ENCODE results near the gene OXGR1.
A peak's percentile ranks its signal among the peaks of the same experiment; 100 is the strongest.

Gene OXGR1

DNA sequence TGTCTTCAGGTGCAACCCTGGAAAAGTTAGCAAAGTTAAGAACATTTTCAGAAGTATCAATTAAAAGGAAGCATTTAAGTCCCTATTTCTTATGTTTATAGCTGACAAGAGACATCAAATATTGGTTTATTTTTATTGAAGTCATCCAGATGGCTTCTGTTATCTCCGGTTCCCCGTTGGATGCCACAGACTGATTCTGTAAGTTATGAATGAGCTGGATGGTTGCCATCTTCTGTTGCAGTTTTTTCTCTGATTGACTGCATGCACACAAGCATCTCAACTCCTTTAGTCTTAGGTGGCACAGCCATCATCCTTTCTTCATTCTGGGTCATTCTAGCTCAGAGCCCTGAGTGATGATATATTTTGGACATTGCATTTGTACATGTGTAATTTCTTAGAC lies 10.6 kb upstream of the OXGR1 start:
- WGBS (ENCODE audit: insufficient coverage): 100% methylated on average over 2 of the region's 2 CpGs
- no peaks in the 10 kb centered on the region for H3K9me3 ChIP-seq (ENCODE audit: control extremely low read depth in 1 of 5, control insufficient read depth in 4 of 5, insufficient read depth in 2 of 5, low read depth in 1 of 5, low read length in 4 of 5)
- H3K27ac ChIP-seq (ENCODE audit: insufficient read depth in 1 of 2, low read depth in 1 of 2, low read length in 2 of 2, poor library complexity in 1 of 2, severe bottlenecking in 2 of 2): no peak overlapping the region
- peaks cover 3 to 6% (median 4%) of the 10 kb centered on the region in 4 experiments for H3K4me1 ChIP-seq (ENCODE audit: control extremely low read depth in 1 of 4, control insufficient read depth in 4 of 4, insufficient read depth in 4 of 4, low read length in 3 of 4)
- no peak overlapping the region for H3K4me3 ChIP-seq (ENCODE audit: control insufficient read depth in 1 of 7, extremely low read depth in 1 of 7, insufficient read depth in 4 of 7, low read depth in 2 of 7, low read length in 6 of 7)
- CTCF ChIA-PET: interaction anchor here (1.2 kb wide), 1 partner anchor 14 kb away, joined by 5 read pairs; no protein-coding TSS in a partner anchor
- no peaks in the 10 kb centered on the region for H3K27me3 ChIP-seq (replicated peaks in 2 of 5; ENCODE audit: control insufficient read depth in 4 of 5, insufficient read depth in 5 of 5, low read length in 4 of 5)
- no peak for DNase-seq
- H3K36me3 ChIP-seq (ENCODE audit: control insufficient read depth in 4 of 4, insufficient read depth in 4 of 4, low read length in 3 of 4): no peaks in the 10 kb centered on the region
- POLR2A ChIA-PET: no interaction called here

- POLR2A ChIA-PET: no interaction called here
Measured at GRCh38 chr13:97004096-97004876, 10.0 kb upstream of the OXGR1 start.

GRCh38 chr13:97003071-97003470 lies 8.8 kb upstream of the OXGR1 start:
- H3K36me3 ChIP-seq (ENCODE audit: control insufficient read depth in 4 of 4, insufficient read depth in 4 of 4, low read length in 3 of 4): no peaks in the 10 kb centered on the region
- no peak overlapping the region for H3K27ac ChIP-seq (ENCODE audit: insufficient read depth in 1 of 2, low read depth in 1 of 2, low read length in 2 of 2, poor library complexity in 1 of 2, severe bottlenecking in 2 of 2)
- H3K27me3 ChIP-seq (replicated peaks in 2 of 5; ENCODE audit: control insufficient read depth in 4 of 5, insufficient read depth in 5 of 5, low read length in 4 of 5): no peaks in the 10 kb centered on the region
- H3K4me3 ChIP-seq (ENCODE audit: control insufficient read depth in 1 of 7, extremely low read depth in 1 of 7, insufficient read depth in 4 of 7, low read depth in 2 of 7, low read length in 6 of 7): no peak overlapping the region
- DNase-seq: no peak
- H3K9me3 ChIP-seq (ENCODE audit: control extremely low read depth in 1 of 5, control insufficient read depth in 4 of 5, insufficient read depth in 2 of 5, low read depth in 1 of 5, low read length in 4 of 5): no peaks in the 10 kb centered on the region
- ChIA-PET POLR2A (no interaction called here), CTCF (interaction anchor here (1.5 kb wide), 1 partner anchor 18 kb away, joined by 6 read pairs; no protein-coding TSS in a partner anchor)
- WGBS (ENCODE audit: insufficient coverage): 100% methylated on average over 1 of the region's 2 CpGs
- H3K4me1 ChIP-seq (ENCODE audit: control extremely low read depth in 1 of 4, control insufficient read depth in 4 of 4, insufficient read depth in 4 of 4, low read length in 3 of 4): peaks cover 3 to 6% (median 4%) of the 10 kb centered on the region in 4 experiments

More at GRCh38 chr13:97004096-97004876, 10.0 kb upstream of the OXGR1 start:
- Histone ChIP-seq H3K4me1 (ENCODE audit: control extremely low read depth in 1 of 4, control insufficient read depth in 4 of 4, insufficient read depth in 4 of 4, low read length in 3 of 4) (peaks cover 3 to 6% (median 4%) of the 10 kb centered on the region in 4 experiments), H3K27me3 (replicated peaks in 2 of 5; ENCODE audit: control insufficient read depth in 4 of 5, insufficient read depth in 5 of 5, low read length in 4 of 5) (no peaks in the 10 kb centered on the region), H3K27ac (ENCODE audit: insufficient read depth in 1 of 2, low read depth in 1 of 2, low read length in 2 of 2, poor library complexity in 1 of 2, severe bottlenecking in 2 of 2) (no peak overlapping the region), H3K36me3 (ENCODE audit: control insufficient read depth in 4 of 4, insufficient read depth in 4 of 4, low read length in 3 of 4) (no peaks in the 10 kb centered on the region), H3K4me3 (ENCODE audit: control insufficient read depth in 1 of 7, extremely low read depth in 1 of 7, insufficient read depth in 4 of 7, low read depth in 2 of 7, low read length in 6 of 7) (no peak overlapping the region), H3K9me3 (ENCODE audit: control extremely low read depth in 1 of 5, control insufficient read depth in 4 of 5, insufficient read depth in 2 of 5, low read depth in 1 of 5, low read length in 4 of 5) (no peaks in the 10 kb centered on the region)
- DNase-seq: no peak
- WGBS (ENCODE audit: insufficient coverage): 100% methylated on average over 8 of the region's 9 CpGs
- CTCF ChIA-PET: interaction anchor here (1.2 to 1.5 kb wide), 2 partner anchors 14 to 20 kb away, joined by 5 to 6 read pairs; no protein-coding TSS in a partner anchor

DNA sequence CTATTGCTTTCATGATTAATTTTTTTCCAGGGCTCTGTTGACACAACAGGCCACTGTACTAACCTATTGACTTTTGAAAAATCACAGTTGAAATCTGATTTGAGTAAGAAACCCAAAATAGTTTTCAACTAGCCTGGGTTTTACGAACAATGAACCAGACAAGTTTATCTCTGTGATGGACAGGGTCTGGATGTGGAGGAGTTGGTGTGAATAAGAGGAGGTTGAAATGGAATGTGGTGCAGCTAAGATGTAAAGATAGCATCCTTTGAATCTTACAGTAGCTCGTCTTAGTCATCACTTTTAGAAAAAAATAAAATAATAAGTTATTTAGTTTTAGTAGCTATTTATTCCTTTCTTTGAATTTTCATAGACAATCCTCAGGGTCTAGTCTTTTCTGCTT lies 8.3 kb upstream of the OXGR1 start:
- WGBS (ENCODE audit: insufficient coverage): no CpG with 5 or more reads among the region's 2 CpGs
- no peak overlapping the region for H3K4me3 ChIP-seq (ENCODE audit: control insufficient read depth in 1 of 7, extremely low read depth in 1 of 7, insufficient read depth in 4 of 7, low read depth in 2 of 7, low read length in 6 of 7)
- POLR2A ChIA-PET: no interaction called here
- H3K27ac ChIP-seq (ENCODE audit: insufficient read depth in 1 of 2, low read depth in 1 of 2, low read length in 2 of 2, poor library complexity in 1 of 2, severe bottlenecking in 2 of 2): no peak overlapping the region
- H3K36me3 ChIP-seq (ENCODE audit: control insufficient read depth in 4 of 4, insufficient read depth in 4 of 4, low read length in 3 of 4): no peaks in the 10 kb centered on the region
- H3K27me3 ChIP-seq (replicated peaks in 2 of 5; ENCODE audit: control insufficient read depth in 4 of 5, insufficient read depth in 5 of 5, low read length in 4 of 5): no peaks in the 10 kb centered on the region
- no peaks in the 10 kb centered on the region for H3K9me3 ChIP-seq (ENCODE audit: control extremely low read depth in 1 of 5, control insufficient read depth in 4 of 5, insufficient read depth in 2 of 5, low read depth in 1 of 5, low read length in 4 of 5)
- peaks cover 3 to 6% (median 4%) of the 10 kb centered on the region in 4 experiments for H3K4me1 ChIP-seq (ENCODE audit: control extremely low read depth in 1 of 4, control insufficient read depth in 4 of 4, insufficient read depth in 4 of 4, low read length in 3 of 4)
- CTCF ChIA-PET: interaction anchor here (1.5 kb wide), 1 partner anchor 18 kb away, joined by 6 read pairs; no protein-coding TSS in a partner anchor
- DNase-seq: no peak

- ChIA-PET POLR2A (no interaction called here), CTCF (interaction anchor here (1.4 kb wide), 1 partner anchor 342 kb away, joined by 3 read pairs; no protein-coding TSS in a partner anchor)
- peaks cover 3 to 6% (median 4%) of the 10 kb centered on the region in 4 experiments for H3K4me1 ChIP-seq (ENCODE audit: control extremely low read depth in 1 of 4, control insufficient read depth in 4 of 4, insufficient read depth in 4 of 4, low read length in 3 of 4)
- H3K9me3 ChIP-seq (ENCODE audit: control extremely low read depth in 1 of 5, control insufficient read depth in 4 of 5, insufficient read depth in 2 of 5, low read depth in 1 of 5, low read length in 4 of 5): no peaks in the 10 kb centered on the region
- no peak overlapping the region for H3K27ac ChIP-seq (ENCODE audit: insufficient read depth in 1 of 2, low read depth in 1 of 2, low read length in 2 of 2, poor library complexity in 1 of 2, severe bottlenecking in 2 of 2)
- peak overlapping the region in 1 of 7 experiments; percentile 34 for H3K4me3 ChIP-seq (ENCODE audit: control insufficient read depth in 1 of 7, extremely low read depth in 1 of 7, insufficient read depth in 4 of 7, low read depth in 2 of 7, low read length in 6 of 7)
- WGBS (ENCODE audit: insufficient coverage): 5% methylated on average over 6 of the region's 6 CpGs
- no peaks in the 10 kb centered on the region for H3K27me3 ChIP-seq (replicated peaks in 2 of 5; ENCODE audit: control insufficient read depth in 4 of 5, insufficient read depth in 5 of 5, low read length in 4 of 5)
- no peaks in the 10 kb centered on the region for H3K36me3 ChIP-seq (ENCODE audit: control insufficient read depth in 4 of 4, insufficient read depth in 4 of 4, low read length in 3 of 4)
- DNase-seq: peak in 2 of 3 donors; percentile 43 to 52
Measured at GRCh38 chr13:97001636-97002035, 7.4 kb upstream of the OXGR1 start.

- ChIA-PET CTCF (interaction anchor here (1.4 kb wide), 1 partner anchor 344 kb away, joined by 3 read pairs; no protein-coding TSS in a partner anchor), POLR2A (no interaction called here)
- Histone ChIP-seq H3K4me3 (ENCODE audit: control insufficient read depth in 1 of 7, extremely low read depth in 1 of 7, insufficient read depth in 4 of 7, low read depth in 2 of 7, low read length in 6 of 7) (no peak overlapping the region), H3K4me1 (ENCODE audit: control extremely low read depth in 1 of 4, control insufficient read depth in 4 of 4, insufficient read depth in 4 of 4, low read length in 3 of 4) (peaks cover 3 to 6% (median 4%) of the 10 kb centered on the region in 4 experiments), H3K27ac (ENCODE audit: insufficient read depth in 1 of 2, low read depth in 1 of 2, low read length in 2 of 2, poor library complexity in 1 of 2, severe bottlenecking in 2 of 2) (no peak overlapping the region), H3K36me3 (ENCODE audit: control insufficient read depth in 4 of 4, insufficient read depth in 4 of 4, low read length in 3 of 4) (no peaks in the 10 kb centered on the region), H3K27me3 (replicated peaks in 2 of 5; ENCODE audit: control insufficient read depth in 4 of 5, insufficient read depth in 5 of 5, low read length in 4 of 5) (peaks cover 0 to 3% (median 0%) of the 10 kb centered on the region in 5 experiments), H3K9me3 (ENCODE audit: control extremely low read depth in 1 of 5, control insufficient read depth in 4 of 5, insufficient read depth in 2 of 5, low read depth in 1 of 5, low read length in 4 of 5) (no peaks in the 10 kb centered on the region)
- no peak for DNase-seq
- 94% methylated on average over 2 of the region's 5 CpGs for WGBS (ENCODE audit: insufficient coverage)
Measured at GRCh38 chr13:97000295-97000925, 6.1 kb upstream of the OXGR1 start.

DNA sequence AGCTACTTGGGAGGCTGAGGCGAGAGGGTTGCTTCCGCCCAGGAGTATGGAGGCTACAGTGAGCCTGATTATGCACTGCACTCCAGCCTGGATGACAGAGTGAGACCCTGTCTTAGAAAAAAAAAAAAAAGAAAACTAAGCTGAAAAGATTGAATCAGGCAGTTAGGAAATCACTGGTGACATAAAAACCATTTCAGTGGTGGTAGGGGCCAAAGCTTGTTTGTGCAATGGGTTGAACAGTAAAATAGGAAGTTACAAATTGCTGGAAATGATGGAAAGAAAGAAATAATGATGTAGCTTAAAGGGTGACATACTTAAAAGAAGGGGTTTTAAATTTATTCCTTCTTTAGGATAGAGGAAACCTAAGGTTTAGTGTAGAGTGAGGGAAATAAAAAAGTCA lies 4.8 kb upstream of the OXGR1 start:
- POLR2A ChIA-PET: no interaction called here

More for the DNA sequence above, 4.8 kb upstream of the OXGR1 start:
- CTCF ChIA-PET: interaction anchor here (0.7 to 1.3 kb wide), 4 partner anchors 10 to 14 kb away, joined by 3 to 5 read pairs (median 3); no protein-coding TSS in a partner anchor
- no peak for DNase-seq
- no peaks in the 10 kb centered on the region for H3K36me3 ChIP-seq (ENCODE audit: control insufficient read depth in 4 of 4, insufficient read depth in 4 of 4, low read length in 3 of 4)
- H3K27ac ChIP-seq (ENCODE audit: insufficient read depth in 1 of 2, low read depth in 1 of 2, low read length in 2 of 2, poor library complexity in 1 of 2, severe bottlenecking in 2 of 2): no peak overlapping the region
- H3K27me3 ChIP-seq (replicated peaks in 2 of 5; ENCODE audit: control insufficient read depth in 4 of 5, insufficient read depth in 5 of 5, low read length in 4 of 5): peaks cover 0 to 12% (median 4%) of the 10 kb centered on the region in 5 experiments
- no peak overlapping the region for H3K4me3 ChIP-seq (ENCODE audit: control insufficient read depth in 1 of 7, extremely low read depth in 1 of 7, insufficient read depth in 4 of 7, low read depth in 2 of 7, low read length in 6 of 7)
- 83% methylated on average over 2 of the region's 2 CpGs for WGBS (ENCODE audit: insufficient coverage)
- H3K4me1 ChIP-seq (ENCODE audit: control extremely low read depth in 1 of 4, control insufficient read depth in 4 of 4, insufficient read depth in 4 of 4, low read length in 3 of 4): peaks cover 3 to 11% (median 8%) of the 10 kb centered on the region in 4 experiments
- no peaks in the 10 kb centered on the region for H3K9me3 ChIP-seq (ENCODE audit: control extremely low read depth in 1 of 5, control insufficient read depth in 4 of 5, insufficient read depth in 2 of 5, low read depth in 1 of 5, low read length in 4 of 5)
